HG03520 (cell line): ENCODE results near the gene N4BP2.
A peak's percentile ranks its signal among the peaks of the same experiment; 100 is the strongest.

ENCODE experiments used
- ATAC-seq: cut with Tn5 transposase; IDR thresholded peaks from one replicate; pipeline ENCODE4 v1.9.1; 2021; ENCODE audit warnings: mild to moderate bottlenecking, moderate library complexity; ENCODE audit not compliant: unreplicated experiment

N4BP2 gene

GRCh38 chr4:40205259-40206198 lies 148.9 kb downstream of the N4BP2 start:
- ATAC-seq: peak; percentile 55

GRCh38 chr4:40206426-40206825 lies 149.8 kb downstream of the N4BP2 start:
- ATAC-seq: no peak
